ENCODE data around the gene SAFB2. TPM values are rescaled to one million over a fixed set of nuclear protein-coding genes. Genes with fewer than 3 reads are reported as not detected.

SAFB2 gene
- total and polyA plus RNA-seq, 11 donors: 14.2 to 56.7 (median 44.2) TPM

- TF ChIP-seq POLR2A (IDR thresholded peaks at IDR 0.05): no peak
- TF ChIP-seq, protein P1, sequence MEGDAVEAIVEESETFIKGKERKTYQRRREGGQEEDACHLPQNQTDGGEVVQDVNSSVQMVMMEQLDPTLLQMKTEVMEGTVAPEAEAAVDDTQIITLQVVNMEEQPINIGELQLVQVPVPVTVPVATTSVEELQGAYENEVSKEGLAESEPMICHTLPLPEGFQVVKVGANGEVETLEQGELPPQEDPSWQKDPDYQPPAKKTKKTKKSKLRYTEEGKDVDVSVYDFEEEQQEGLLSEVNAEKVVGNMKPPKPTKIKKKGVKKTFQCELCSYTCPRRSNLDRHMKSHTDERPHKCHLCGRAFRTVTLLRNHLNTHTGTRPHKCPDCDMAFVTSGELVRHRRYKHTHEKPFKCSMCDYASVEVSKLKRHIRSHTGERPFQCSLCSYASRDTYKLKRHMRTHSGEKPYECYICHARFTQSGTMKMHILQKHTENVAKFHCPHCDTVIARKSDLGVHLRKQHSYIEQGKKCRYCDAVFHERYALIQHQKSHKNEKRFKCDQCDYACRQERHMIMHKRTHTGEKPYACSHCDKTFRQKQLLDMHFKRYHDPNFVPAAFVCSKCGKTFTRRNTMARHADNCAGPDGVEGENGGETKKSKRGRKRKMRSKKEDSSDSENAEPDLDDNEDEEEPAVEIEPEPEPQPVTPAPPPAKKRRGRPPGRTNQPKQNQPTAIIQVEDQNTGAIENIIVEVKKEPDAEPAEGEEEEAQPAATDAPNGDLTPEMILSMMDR (IDR thresholded peaks at IDR 0.05): no peak
- Histone ChIP-seq H3K27ac (no peak overlapping the region), H3K9me3 (no peaks in the 10 kb centered on the region), H3K4me3 (no peak overlapping the region), H3K4me1 (no peaks in the 10 kb centered on the region), H3K36me3 (peaks cover 8 to 93% (median 92%) of the 10 kb centered on the region in 9 donors), H3K27me3 (no peaks in the 10 kb centered on the region)
- ATAC-seq (no peak), DNase-seq (no peak)
- intact Hi-C loops (cut with DNase I): no loop called here
- WGBS, 4 donors: 85 to 91% (median 89%) methylated on average over 10 of the region's 10 CpGs
Observed at GRCh38 chr19:5652261-5652660, 29.7 kb upstream of the SAFB2 start.

DNA sequence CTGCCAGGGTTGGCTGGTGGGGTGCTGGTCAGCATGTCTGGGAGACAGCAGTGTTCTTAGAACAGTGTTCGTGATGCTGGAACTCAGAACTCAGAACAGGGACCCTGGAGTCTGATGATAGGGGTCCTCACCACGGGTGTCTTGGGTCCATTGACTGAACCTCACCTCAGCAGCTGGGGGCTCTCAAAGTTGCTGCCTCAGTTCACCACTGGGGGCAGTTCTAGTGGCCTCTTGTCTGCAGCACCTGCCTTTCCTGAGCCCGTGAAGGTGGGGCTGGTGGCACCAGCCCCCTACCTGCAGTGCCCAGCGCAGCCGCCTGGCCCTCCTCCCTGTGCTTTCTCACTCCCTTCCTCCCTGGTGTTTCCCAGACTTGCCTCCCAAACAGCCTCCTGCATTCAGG lies 28.8 kb upstream of the SAFB2 start:
- TF ChIP-seq POLR2A (IDR thresholded peaks at IDR 0.05): no peak
- TF ChIP-seq, protein P1 (IDR thresholded peaks at IDR 0.05): no peak
- no peaks in the 10 kb centered on the region for H3K9me3 ChIP-seq
- no peak overlapping the region for H3K4me3 ChIP-seq
- 90 to 97% (median 94%) methylated on average over 2 to 5 of the region's 5 CpGs for WGBS, 4 donors
- intact Hi-C loops (cut with DNase I): no loop called here
- H3K27me3 ChIP-seq: no peaks in the 10 kb centered on the region
- ATAC-seq: no peak
- no peak for DNase-seq
- H3K27ac ChIP-seq: no peak overlapping the region
- peaks cover 8 to 93% (median 92%) of the 10 kb centered on the region in 9 donors for H3K36me3 ChIP-seq
- H3K4me1 ChIP-seq: no peaks in the 10 kb centered on the region

DNA sequence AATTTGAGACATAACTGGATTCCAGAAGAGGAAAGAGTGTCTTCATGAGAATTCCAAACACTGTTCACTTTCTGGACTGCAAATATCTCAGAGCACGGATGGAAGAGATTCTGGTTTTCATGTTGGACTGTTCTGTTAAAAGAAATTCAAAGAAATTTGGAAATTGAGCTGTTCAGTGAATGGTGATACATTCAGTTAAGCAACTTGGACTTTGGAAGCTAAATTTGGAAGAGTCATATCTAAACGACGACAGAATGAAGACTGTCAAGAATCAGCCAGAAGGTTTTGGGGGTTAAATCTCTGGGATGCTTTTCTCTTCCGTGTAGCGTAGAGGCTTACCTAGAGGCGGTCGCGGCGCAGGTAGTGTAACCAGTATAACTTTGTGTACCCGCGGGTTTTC lies 25.9 kb upstream of the SAFB2 start:
- TF ChIP-seq POLR2A (IDR thresholded peaks at IDR 0.05): no peak
- TF ChIP-seq, protein P1 (IDR thresholded peaks at IDR 0.05): no peak
- Histone ChIP-seq H3K27ac (no peak overlapping the region), H3K4me1 (no peaks in the 10 kb centered on the region), H3K27me3 (no peaks in the 10 kb centered on the region), H3K4me3 (no peak overlapping the region), H3K36me3 (peaks cover 8 to 93% (median 92%) of the 10 kb centered on the region in 9 donors), H3K9me3 (no peaks in the 10 kb centered on the region)
- no peak for ATAC-seq
- no peak for DNase-seq
- intact Hi-C loops (cut with DNase I): no loop called here
- 80 to 89% (median 88%) methylated on average over 9 to 11 of the region's 11 CpGs for WGBS, 4 donors

DNA sequence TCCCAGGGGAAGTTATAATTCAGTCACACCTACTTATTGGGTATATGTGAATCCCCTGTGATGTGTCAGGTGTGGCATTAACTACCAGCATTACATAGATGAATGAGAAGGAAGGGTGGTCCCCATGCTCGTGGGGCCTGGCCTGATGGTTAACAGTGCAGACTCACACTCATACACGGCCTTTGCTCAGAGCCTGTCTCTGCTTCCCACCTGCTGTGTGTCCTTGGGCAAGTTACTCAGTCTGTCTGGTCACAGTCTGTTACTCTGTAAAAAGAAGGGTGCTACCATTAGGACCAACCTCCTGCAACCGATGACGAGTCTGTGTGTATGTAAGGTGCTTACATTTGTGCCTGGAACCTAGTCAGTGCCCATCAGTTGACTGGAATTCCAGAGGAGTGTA lies 24.1 kb upstream of the SAFB2 start:
- ATAC-seq (no peak), DNase-seq (no peak)
- no peak overlapping the region for H3K4me3 ChIP-seq
- H3K9me3 ChIP-seq: no peaks in the 10 kb centered on the region
- intact Hi-C loops (cut with DNase I): no loop called here
- WGBS, 4 donors: 91 to 92% (median 91%) methylated on average over 4 of the region's 4 CpGs
- TF ChIP-seq POLR2A (IDR thresholded peaks at IDR 0.05): no peak
- TF ChIP-seq, protein P1 (IDR thresholded peaks at IDR 0.05): no peak
- H3K27me3 ChIP-seq: no peaks in the 10 kb centered on the region
- no peak overlapping the region for H3K27ac ChIP-seq
- no peaks in the 10 kb centered on the region for H3K4me1 ChIP-seq
- peaks cover 4 to 93% (median 91%) of the 10 kb centered on the region in 9 donors for H3K36me3 ChIP-seq
